H1 (cell line): ENCODE measurements around the gene VAX1. TPM values are rescaled to one million over a fixed set of nuclear protein-coding genes. Genes with fewer than 3 reads are reported as not detected.

Source experiments
- CTCF ChIA-PET: fragments of 300-600 bp; sonication (Branson Sonifier 250); formaldehyde crosslinking; loops from one replicate; lab custom pipeline; 2021; ENCODE audit not compliant: partially characterized antibody; lab: Charles Lee
- POLR2A ChIA-PET: fragments of 300-600 bp; sonication (Branson Sonifier 250); formaldehyde crosslinking; loops from one replicate; lab custom pipeline; 2021; ENCODE audit warnings: inconsistent platforms; ENCODE audit not compliant: partially characterized antibody; lab: Charles Lee
- DNase-seq, 2 experiments: peaks; one replicate each; pipeline versions ENCODE4 v3.0.0 to v3.0.0-alpha.2; 2010 to 2022; ENCODE audit warnings: low spot score in 2 of 2, low read depth in 1 of 2, mixed read lengths in 1 of 2
- FAIRE-seq: peaks from 2 replicates; lab custom pipeline; 2011; peaks lifted over from hg19 to GRCh38; lab: Jason Lieb, UNC
- H2AFZ ChIP-seq: 2 replicates; pipeline ENCODE4 v1.8.1; 2012; ENCODE audit warnings: low read length, inconsistent platforms
- H2AK5ac ChIP-seq: 2 replicates; pipeline ENCODE4 v1.6.1; 2013; ENCODE audit warnings: low read depth, low read length
- H2BK120ac ChIP-seq: replicated peaks from 2 replicates; pipeline ENCODE3; 2013; ENCODE audit warnings: low read depth, low read length, inconsistent platforms
- H2BK12ac ChIP-seq: 2 replicates; pipeline ENCODE4 v1.6.1; 2013; ENCODE audit warnings: low read depth, low read length
- H2BK15ac ChIP-seq: 2 replicates; pipeline ENCODE4 v1.6.1; 2013; ENCODE audit warnings: low read length
- H2BK20ac ChIP-seq: 2 replicates; pipeline ENCODE4 v1.6.1; 2013; ENCODE audit warnings: low read length
- H2BK5ac ChIP-seq: 2 replicates; pipeline ENCODE4 v1.6.1; 2013; ENCODE audit warnings: low read depth, low read length
- H3K14ac ChIP-seq: 2 replicates; pipeline ENCODE4 v1.6.1; 2013; ENCODE audit warnings: inconsistent platforms; ENCODE audit not compliant: insufficient read length
- H3K18ac ChIP-seq: 2 replicates; pipeline ENCODE4 v1.6.1; 2013; ENCODE audit warnings: low read length; ENCODE audit errors: extremely low read depth
- H3K23ac ChIP-seq: 2 replicates; pipeline ENCODE4 v1.6.1; 2013; ENCODE audit warnings: inconsistent platforms; ENCODE audit not compliant: insufficient read length
- H3K23me2 ChIP-seq: 2 replicates; pipeline ENCODE4 v1.6.1; 2013; ENCODE audit warnings: low read depth, low read length
- H3K27ac ChIP-seq: 2 replicates; pipeline ENCODE4 v1.6.1; 2011; ENCODE audit warnings: low read depth, low read length, inconsistent platforms
- H3K27me3 ChIP-seq, 4 experiments: replicated peaks in 1 of 4; 1 replicate in 1 of 4; 2 replicates in 3 of 4; pipeline versions ENCODE4 v1.6.1 to v1.8.1; 2011 to 2013; ENCODE audit warnings: low read length in 3 of 4, mild to moderate bottlenecking in 3 of 4, inconsistent platforms in 2 of 4, mixed read lengths in 2 of 4, moderate library complexity in 1 of 4; ENCODE audit not compliant: control insufficient read depth in 3 of 4, insufficient read depth in 3 of 4; ENCODE audit errors: extremely low read depth in 1 of 4
- H3K36me3 ChIP-seq, 4 experiments: 2 replicates each; pipeline versions ENCODE4 v1.6.1 to v1.8.1; 2011 to 2013; ENCODE audit warnings: mild to moderate bottlenecking in 4 of 4, low read length in 3 of 4, moderate library complexity in 2 of 4, control low read depth in 1 of 4, inconsistent platforms in 1 of 4; ENCODE audit not compliant: insufficient read depth in 4 of 4, control insufficient read depth in 2 of 4
- H3K4ac ChIP-seq: replicated peaks from 2 replicates; pipeline ENCODE3; 2013; ENCODE audit warnings: low read length, low read depth, mixed read lengths, inconsistent platforms; ENCODE audit not compliant: insufficient read length
- H3K4me1 ChIP-seq, 4 experiments: replicated peaks in 1 of 4; 1 replicate in 1 of 4; 2 replicates in 3 of 4; pipeline versions ENCODE4 v1.6.1 to v1.8.1; 2011 to 2013; ENCODE audit warnings: low read length in 3 of 4, inconsistent platforms in 2 of 4, mixed read lengths in 1 of 4; ENCODE audit not compliant: insufficient read depth in 4 of 4, control insufficient read depth in 3 of 4
- H3K4me2 ChIP-seq, 2 experiments: 2 replicates each; pipeline versions ENCODE4 v1.6.1 to v1.8.1; 2011 to 2013; ENCODE audit warnings: low read depth in 2 of 2, low read length in 2 of 2, control low read depth in 1 of 2, inconsistent platforms in 1 of 2, mild to moderate bottlenecking in 1 of 2; ENCODE audit not compliant: insufficient read depth in 1 of 2
- H3K4me3 ChIP-seq, 4 experiments: fragments of 200-600, 300-600 bp in 1 of 4; sonication (generic), shearing (Covaris generic), sonication (Bioruptor Twin) in 1 of 4; 2 replicates each; pipeline versions ENCODE4 v1.5.1 to v1.8.1; 2011 to 2016; ENCODE audit warnings: low read length in 4 of 4, low read depth in 3 of 4, control low read depth in 2 of 4, inconsistent platforms in 2 of 4, mild to moderate bottlenecking in 2 of 4, mixed read lengths in 1 of 4, moderate library complexity in 1 of 4; ENCODE audit not compliant: insufficient read depth in 2 of 4; ENCODE audit errors: extremely low read depth in 1 of 4
- H3K56ac ChIP-seq: replicated peaks from 2 replicates; pipeline ENCODE3; 2013; ENCODE audit warnings: low read depth, mild to moderate bottlenecking, mixed read lengths, low read length, inconsistent platforms; ENCODE audit not compliant: insufficient read length
- H3K79me1 ChIP-seq: 2 replicates; pipeline ENCODE4 v1.6.1; 2013; ENCODE audit warnings: low read depth, low read length, control low read depth
- H3K79me2 ChIP-seq, 2 experiments: 2 replicates each; pipeline versions ENCODE4 v1.6.1 to v1.8.1; 2012 to 2013; ENCODE audit warnings: low read length in 2 of 2, mild to moderate bottlenecking in 2 of 2, inconsistent platforms in 1 of 2; ENCODE audit not compliant: insufficient read depth in 2 of 2, control insufficient read depth in 1 of 2
- H3K9ac ChIP-seq, 4 experiments: replicated peaks in 1 of 4; 1 replicate in 1 of 4; 2 replicates in 3 of 4; pipeline versions ENCODE4 v1.6.1 to v1.8.1; 2011 to 2013; ENCODE audit warnings: low read depth in 3 of 4, low read length in 3 of 4, control low read depth in 2 of 4, mild to moderate bottlenecking in 2 of 4, moderate library complexity in 2 of 4, inconsistent platforms in 1 of 4; ENCODE audit errors: extremely low read depth in 1 of 4
- H3K9me3 ChIP-seq, 2 experiments: 2 replicates each; pipeline versions ENCODE4 v1.6.1 to v1.8.1; 2012 to 2013; ENCODE audit warnings: mild to moderate bottlenecking in 2 of 2, moderate library complexity in 2 of 2, control low read depth in 1 of 2, inconsistent platforms in 1 of 2, low read depth in 1 of 2, low read length in 1 of 2, mixed read lengths in 1 of 2; ENCODE audit not compliant: insufficient read depth in 2 of 2
- H4K20me1 ChIP-seq, 2 experiments: replicated peaks in 1 of 2; 2 replicates each; pipeline versions ENCODE3 to v1.8.1; 2011 to 2013; ENCODE audit warnings: inconsistent platforms in 2 of 2, low read length in 2 of 2, mild to moderate bottlenecking in 1 of 2; ENCODE audit not compliant: insufficient read depth in 2 of 2, control insufficient read depth in 1 of 2
- H4K5ac ChIP-seq: 2 replicates; pipeline ENCODE4 v1.6.1; 2013; ENCODE audit warnings: low read length, low read depth, mixed read lengths, inconsistent platforms; ENCODE audit not compliant: insufficient read length
- H4K8ac ChIP-seq: 2 replicates; pipeline ENCODE4 v1.8.0; 2013; ENCODE audit warnings: mild to moderate bottlenecking, moderate library complexity, low read length, inconsistent platforms; ENCODE audit not compliant: insufficient read depth; ENCODE audit errors: extremely low read depth
- H4K91ac ChIP-seq: replicated peaks from 2 replicates; pipeline ENCODE3; 2013; ENCODE audit warnings: low read length, mixed read lengths, inconsistent platforms; ENCODE audit not compliant: insufficient read length
- BRCA1 ChIP-seq: IDR thresholded peaks from 2 replicates; pipeline ENCODE4 v1.6.1; 2012; ENCODE audit warnings: low read depth, low read length, improper control_type of control experiment
- EZH2 ChIP-seq: fragments of 200-600 bp; sonication (generic); IDR thresholded peaks from 2 replicates; pipeline ENCODE4 v1.7.1; 2012; ENCODE audit warnings: low read depth, mild to moderate bottlenecking, moderate library complexity, low read length, inconsistent platforms; ENCODE audit not compliant: severe bottlenecking
- KDM1A ChIP-seq: fragments of 200-600, 300-600 bp; sonication (generic); IDR thresholded peaks from 2 replicates; pipeline ENCODE4 v1.7.1; 2016; ENCODE audit warnings: mild to moderate bottlenecking, low read length, borderline replicate concordance
- SUZ12 ChIP-seq: fragments of 200-600 bp; sonication (generic); IDR thresholded peaks from 2 replicates; pipeline ENCODE4 v1.6.1; 2012; ENCODE audit warnings: mild to moderate bottlenecking, inconsistent platforms, low read length, moderate library complexity, mixed read lengths
- WGBS, 2 experiments: shearing (Covaris generic) in 1 of 2; methylation state at CpG; one replicate each; pipeline versions ENCODE4 v1.1.6 to v1.1.7; 2013 to 2015; ENCODE audit warnings: low lambda C conversion rate in 2 of 2, mixed read lengths in 2 of 2, inconsistent platforms in 1 of 2, low coverage in 1 of 2, missing lambda C conversion rate in 1 of 2; ENCODE audit not compliant: insufficient replicate concordance in 2 of 2, insufficient coverage in 1 of 2, insufficient read length in 1 of 2; ENCODE audit errors: extremely low coverage in 1 of 2, missing lambda C conversion rate in 1 of 2; 5-methylcytosine and 5-hydroxymethylcytosine counted together
- polyA plus RNA-seq, 7 experiments: library from polyadenylated mRNA; depleted of rRNA in 3 of 7; stranded (reverse) in 5 of 7; unstranded in 2 of 7; fragments of >200 nt in 5 of 7; fragments of 200-250 nt in 2 of 7; gene quantifications; 1 replicate in 5 of 7; 2 replicates in 1 of 7; 4 replicates in 1 of 7; pipeline versions ENCODE4 v1.2.1 to v1.2.3, GENCODE V29; 2011 to 2013; ENCODE audit warnings: missing spikeins in 2 of 7, mixed read lengths in 2 of 7
- total RNA-seq: library from RNA; stranded (reverse); fragmentation: NEBNext Ultra II Directional; extraction: Animal tissue kit (Norgen Biotek cat#: 25700); gene quantifications from 2 replicates; pipeline ENCODE4 v1.2.1, GENCODE V29; 2021

The VAX1 gene
- total and polyA plus RNA-seq, 2 of the 8 experiments (the other 6 are each of a cell fraction or from before 2014, with no cell fraction given): not detected

DNA sequence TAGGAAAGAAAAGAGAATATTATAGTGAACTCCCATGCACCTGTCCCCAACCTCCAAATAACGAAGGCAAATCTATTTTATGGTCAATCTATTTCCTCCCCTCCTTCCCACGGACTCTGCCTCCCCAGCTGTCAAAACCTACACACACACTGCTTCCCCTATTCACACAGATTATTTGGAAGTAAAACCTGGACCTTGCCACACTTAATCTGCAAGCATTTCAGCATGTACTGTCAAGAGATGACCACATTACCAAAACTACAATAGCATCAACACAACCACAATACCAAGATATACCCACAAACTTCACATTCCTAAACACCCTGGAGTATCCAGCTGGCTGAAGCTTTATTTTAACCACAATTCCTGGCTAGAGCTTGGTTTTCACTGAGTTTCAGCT lies 31.4 kb upstream of the VAX1 start:
- H4K5ac ChIP-seq: no peak overlapping the region
- no peak overlapping the region for H3K23ac ChIP-seq
- 45% methylated on average over 2 of the region's 2 CpGs; no CpG with 5 or more reads in 1 of the 2 experiments for WGBS, 2 experiments
- no peak for FAIRE-seq
- H3K4me1 ChIP-seq: peaks cover 0 to 26% (median 8%) of the 10 kb centered on the region in 4 experiments; a peak in 6 of 7 replicates
- no peak overlapping the region for H3K4me3 ChIP-seq
- peaks cover 6% of the 10 kb centered on the region for H3K23me2 ChIP-seq
- no peak overlapping the region; the same call in 1 of the 2 replicates for H2BK15ac ChIP-seq
- H4K8ac ChIP-seq: no peak overlapping the region
- H2BK120ac ChIP-seq: no peak overlapping the region
- no peak overlapping the region for H2AFZ ChIP-seq
- ChIA-PET POLR2A (interaction anchor here (0.6 to 4.6 kb wide), 2 partner anchors 33 to 334 kb away, joined by 6 to 24 read pairs; partner anchors contain the start of gene VAX1), CTCF (interaction anchor here (0.6 to 15.5 kb wide), 14 partner anchors 11 to 515 kb away, joined by 3 to 531 read pairs (median 8); partner anchors contain the start of gene VAX1)
- H3K79me1 ChIP-seq: no peaks in the 10 kb centered on the region
- no peak for DNase-seq
- H2BK20ac ChIP-seq: no peak overlapping the region
- H3K27me3 ChIP-seq: peaks cover 67 to 97% (median 89%) of the 10 kb centered on the region in 4 experiments
- no peak overlapping the region; a peak in 1 of 4 replicates for H3K4me2 ChIP-seq
- no peak overlapping the region for H2AK5ac ChIP-seq
- TF ChIP-seq EZH2 (peak; percentile 47), BRCA1 (no peak), KDM1A (no peak), SUZ12 (peak; percentile 51; the same call in 1 of the 2 replicates)
- no peak overlapping the region for H2BK5ac ChIP-seq
- H3K14ac ChIP-seq: no peak overlapping the region
- H4K20me1 ChIP-seq: peaks cover 18 to 20% of the 10 kb centered on the region in 2 experiments
- no peak overlapping the region for H3K27ac ChIP-seq
- H3K18ac ChIP-seq: no peak overlapping the region
- H3K4ac ChIP-seq: no peak overlapping the region
- 0 out of 8 replicates have a peak, but pooled peaks cover 0 to 3% (median 0%) of the 10 kb centered on the region in 4 experiments for H3K36me3 ChIP-seq
- H3K9me3 ChIP-seq: no peaks in the 10 kb centered on the region
- H3K56ac ChIP-seq: no peak overlapping the region
- no peak overlapping the region for H2BK12ac ChIP-seq
- H3K9ac ChIP-seq: no peak overlapping the region
- no peak overlapping the region for H4K91ac ChIP-seq
- H3K79me2 ChIP-seq: no peaks in the 10 kb centered on the region
